HG02938 (cell line): ENCODE data around the gene PPP2CA.
A peak's percentile ranks its signal among the peaks of the same experiment; 100 is the strongest.
"Not testable (repeated sequence)": the region's sequence is repeated elsewhere in the genome, so short reads cannot be mapped to it uniquely, and the experiment has no call there.

Experiments
- ATAC-seq: cut with Tn5 transposase; IDR thresholded peaks from one replicate; pipeline ENCODE4 v1.9.1; 2021; ENCODE audit warnings: mild to moderate bottlenecking, moderate library complexity; ENCODE audit not compliant: unreplicated experiment

The PPP2CA gene

DNA sequence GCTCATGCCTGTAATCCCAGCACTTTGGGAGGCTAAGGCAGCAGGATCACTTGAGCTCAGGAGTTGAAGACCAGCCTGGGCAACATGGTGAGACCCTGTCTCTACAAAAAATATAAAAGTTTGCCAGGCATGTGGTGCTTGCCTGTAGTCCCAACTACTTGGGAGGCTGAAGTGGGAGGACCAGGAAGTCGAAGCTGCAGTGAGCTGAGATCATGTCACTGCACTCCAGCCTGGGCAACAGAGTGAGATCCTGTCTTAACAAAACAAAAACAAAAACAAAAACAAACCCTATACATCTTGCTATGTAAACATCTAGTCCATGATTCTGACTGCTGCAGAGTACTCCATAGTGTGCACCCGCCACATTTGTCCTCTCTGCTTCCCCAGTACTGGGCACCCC is 19.8 kb upstream of the PPP2CA start:
- ATAC-seq, result no peak

DNA sequence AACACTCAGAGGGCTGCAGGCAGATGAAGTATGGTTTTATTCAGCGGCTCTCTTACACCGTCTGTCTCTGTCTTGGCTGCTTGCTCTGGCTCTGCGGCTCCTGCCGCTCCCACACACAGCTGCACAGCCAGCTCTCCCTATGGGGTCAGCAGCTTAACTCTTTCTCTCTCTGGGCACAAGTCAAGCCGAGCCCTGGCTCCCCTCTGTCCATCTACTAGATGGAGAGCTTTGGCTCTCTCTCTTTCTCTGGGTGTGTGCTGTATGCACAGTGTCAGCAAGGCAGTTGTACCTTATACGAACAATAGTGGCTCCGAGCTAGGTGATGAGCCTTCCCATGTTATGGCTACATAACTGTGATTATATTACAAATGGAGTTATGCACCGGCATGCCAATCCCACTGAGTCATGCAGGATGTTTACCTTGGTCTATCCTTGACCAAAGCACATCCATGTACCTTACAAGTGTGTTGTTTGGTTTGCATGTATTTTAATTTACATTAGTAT is 19.3 kb upstream of the PPP2CA start:
- ATAC-seq, result no peak

DNA sequence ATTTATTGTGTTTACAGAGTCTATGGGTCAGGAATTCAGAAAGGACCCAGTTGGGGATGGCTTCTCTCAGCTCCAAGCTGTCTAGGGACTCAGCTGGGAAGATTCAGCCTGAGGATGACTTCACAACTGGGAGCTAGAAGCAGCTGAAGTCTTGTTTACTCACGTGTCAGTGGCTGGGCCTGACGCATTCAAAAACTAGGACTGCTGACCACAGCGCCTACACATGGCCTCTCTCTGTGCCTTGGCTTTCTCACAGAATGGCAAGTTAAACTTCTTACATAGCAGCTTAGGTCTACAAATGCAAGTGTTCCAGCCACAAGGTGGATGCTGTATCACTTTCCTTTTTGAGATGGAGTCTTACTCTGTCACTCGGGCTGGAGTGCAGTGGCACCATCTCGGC is 16.3 kb upstream of the PPP2CA start:
- ATAC-seq, result no peak

DNA sequence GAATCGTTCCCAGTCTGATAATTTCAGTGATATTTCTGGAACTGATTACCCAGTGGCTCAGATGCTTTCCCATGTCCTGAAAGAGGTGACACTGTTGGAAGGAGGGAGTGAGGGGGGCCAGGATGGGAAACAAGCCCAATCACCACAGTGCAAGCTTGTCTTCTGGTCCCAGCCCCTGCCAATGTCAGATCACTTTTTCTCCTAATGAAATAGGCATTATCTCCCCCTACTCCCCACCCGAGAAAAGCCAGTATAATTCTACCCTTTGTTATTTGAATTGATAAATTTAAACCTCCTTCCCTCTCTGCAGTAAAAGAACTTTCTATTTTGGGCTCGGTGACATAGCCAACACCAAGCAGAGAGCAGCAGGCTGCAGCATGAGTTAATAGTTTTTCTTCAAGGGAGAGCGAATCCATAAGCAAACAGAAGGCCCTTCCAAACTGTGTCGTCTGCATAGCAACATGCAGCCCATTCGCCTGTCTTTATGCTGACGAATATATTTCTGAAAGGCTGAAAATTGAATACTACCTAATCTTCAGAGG is 14.6 kb upstream of the PPP2CA start:
- no peak for ATAC-seq

DNA sequence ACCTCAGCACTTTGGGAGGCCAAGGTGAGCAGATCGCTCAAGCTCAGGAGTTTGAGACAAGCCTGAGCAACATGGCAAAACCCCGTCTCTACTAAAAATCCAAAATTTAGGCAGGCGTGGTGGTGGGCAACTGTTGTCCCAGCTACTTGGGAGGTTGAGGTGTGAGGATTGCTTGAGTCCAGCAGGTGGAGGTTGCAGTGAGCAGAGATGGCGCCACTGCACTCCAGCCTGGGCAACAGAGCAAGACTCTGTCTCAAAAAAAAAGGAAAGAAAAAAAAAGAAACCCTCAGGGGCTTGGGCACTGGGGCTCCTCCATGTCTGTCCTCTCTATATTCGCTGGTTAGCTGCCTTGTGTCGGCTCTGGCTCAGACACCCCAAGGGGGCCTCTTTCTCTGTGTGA is 10.9 kb upstream of the PPP2CA start:
- no peak for ATAC-seq

DNA sequence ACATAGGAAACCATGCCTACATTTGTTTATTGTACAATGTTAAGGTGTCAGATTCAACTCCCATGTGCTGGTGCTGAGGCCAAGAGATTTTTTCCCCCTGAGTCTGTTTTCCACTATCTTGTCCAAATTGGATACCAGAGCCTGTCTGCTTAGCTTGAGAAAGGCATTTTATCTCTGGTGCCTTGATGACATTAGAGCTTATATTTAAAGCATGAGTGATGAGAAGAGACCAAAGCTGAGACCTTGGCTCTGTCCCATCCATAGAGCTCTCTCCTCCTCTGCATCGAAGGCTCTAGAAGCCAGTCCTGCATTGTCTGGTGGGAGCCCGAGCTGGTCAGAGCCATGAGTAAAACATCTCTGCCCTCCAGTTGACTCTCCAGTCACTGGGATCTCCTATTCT is 10.4 kb upstream of the PPP2CA start:
- no peak for ATAC-seq

DNA sequence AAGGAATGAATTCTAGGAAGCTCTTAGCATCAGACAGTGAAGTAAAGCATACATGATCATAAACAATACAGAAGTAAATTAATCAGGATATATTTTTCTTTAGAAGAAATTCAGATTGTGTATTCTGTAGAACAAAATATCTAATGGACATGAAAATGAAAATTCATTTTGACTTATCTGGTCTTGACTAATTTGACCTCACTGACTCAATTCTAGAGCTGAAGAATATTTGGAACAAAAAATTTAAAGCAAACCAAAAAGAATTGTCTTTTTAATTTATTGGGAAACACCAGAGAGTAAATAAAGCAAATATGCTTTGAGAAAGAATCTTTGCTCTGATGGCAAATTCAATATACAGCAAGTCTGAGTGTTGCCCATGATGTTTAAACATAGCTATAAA is 2.8 kb upstream of the PPP2CA start:
- ATAC-seq, result no peak

DNA sequence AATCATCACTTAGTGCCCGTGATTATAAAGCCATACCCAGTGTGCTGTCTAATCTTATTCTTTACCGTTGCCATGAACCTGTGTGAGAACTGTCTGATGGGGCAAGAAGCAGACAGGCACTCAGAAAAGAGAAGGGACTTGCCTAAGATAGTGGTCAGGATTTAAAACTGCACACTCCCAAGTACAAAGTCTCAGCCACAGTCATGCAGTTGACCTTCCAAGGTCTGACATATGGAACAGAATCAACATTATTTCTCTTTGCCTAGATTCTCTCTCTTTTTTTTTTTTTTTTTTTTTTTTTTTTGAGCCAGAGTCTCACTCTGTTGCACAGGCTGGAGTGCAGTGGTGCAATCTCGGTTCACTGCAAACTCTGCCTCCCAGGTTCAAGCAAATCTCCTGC is 1.9 kb upstream of the PPP2CA start:
- ATAC-seq, result no peak

DNA sequence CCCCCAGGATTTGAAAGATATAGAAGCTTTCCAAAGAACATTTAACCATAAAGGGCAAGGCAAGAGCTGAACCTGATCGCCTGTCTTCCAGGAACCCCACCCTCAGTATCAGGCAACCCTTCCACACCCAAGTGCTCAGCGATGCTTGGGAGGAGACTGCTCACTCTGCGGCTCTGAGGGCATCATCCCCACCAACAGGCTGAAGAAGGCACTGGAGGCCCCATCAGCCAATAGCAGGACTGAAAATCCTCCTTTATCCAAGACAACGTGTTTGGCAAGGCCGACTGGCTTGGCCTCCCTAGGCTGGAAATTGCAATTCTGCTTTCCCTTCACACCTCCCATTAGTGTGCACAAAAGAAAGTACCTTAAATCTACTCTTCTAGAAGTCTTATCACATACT is 1.4 kb upstream of the PPP2CA start:
- ATAC-seq, result no peak

DNA sequence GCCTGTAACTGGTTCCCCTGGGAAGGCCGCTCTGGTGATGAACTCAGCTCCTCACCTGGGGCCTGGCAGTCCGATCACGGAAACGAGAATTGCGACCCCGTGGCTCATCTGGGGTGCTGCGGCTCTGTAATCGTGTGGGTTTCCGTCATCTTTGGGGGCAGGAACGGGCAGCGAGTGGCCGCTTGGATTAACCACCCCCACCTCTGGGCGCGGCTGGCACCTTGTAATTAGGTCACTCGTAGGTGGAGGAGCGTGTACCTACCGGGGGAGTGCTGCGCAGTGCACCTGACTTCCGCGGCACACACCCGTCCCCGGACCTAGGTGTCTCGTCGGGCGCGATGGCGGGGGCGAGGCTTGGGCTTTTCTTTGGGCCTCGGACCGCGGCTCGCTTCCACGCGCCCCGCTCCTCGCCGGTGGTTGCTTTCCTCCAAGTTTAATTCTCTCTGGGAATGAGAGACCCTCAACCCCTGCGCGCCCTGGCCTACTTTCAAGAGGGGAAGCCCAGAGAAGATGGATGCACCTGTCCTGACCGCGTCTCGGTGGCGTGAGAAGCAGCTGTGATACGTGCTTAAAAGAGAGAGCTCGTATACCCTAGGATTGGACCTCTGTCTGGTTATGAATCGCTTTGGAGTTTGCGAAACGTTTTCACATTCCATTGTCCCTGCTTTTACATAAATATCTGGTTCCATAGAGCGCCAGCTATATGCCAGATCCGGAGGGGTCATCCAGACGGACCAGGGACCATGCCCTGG is 744 bp upstream of the PPP2CA start:
- ATAC-seq, result no peak

DNA sequence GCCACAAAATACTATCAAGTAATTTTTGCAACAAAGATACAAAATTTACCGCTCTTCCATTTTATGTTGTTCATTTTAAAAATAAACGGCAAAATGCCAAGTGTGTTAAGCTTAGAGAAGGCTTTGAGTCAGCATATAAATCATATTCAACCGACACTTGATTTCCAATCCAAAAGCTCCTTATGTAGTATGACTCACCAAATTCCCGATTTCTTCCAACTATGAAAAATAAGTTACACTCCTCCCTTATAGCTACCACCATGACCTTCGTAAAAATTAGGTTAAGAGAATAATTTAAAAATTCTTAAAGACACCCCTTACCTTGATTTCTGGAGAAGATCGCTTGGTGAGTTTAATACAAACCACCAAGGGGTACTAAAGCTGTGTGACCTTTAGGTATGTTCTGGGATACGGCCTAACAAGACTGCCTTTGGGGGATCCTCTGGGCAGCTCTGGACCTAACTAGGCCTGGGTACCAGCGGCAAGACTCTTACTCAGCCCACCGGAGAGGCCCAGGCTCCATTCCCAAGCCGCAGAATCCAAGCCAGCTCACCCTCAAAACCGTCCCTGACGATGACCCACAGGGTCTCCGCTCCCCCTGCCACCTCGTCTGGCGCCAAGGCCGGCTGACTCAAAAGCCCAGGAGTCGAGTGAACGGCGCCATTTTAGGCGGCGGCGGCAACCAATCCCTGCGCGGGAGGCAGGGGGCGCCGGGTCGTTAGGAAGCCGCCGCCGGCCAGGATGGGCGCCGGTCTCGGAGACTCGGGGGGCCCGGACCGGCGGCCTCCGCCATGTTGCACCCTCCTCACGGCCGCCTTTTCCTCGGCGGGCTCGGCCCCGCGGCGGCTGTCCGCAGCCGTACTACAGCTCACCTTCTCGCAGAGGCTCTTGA is 739 bp downstream of the PPP2CA start:
- peak; percentile 33 for ATAC-seq

DNA sequence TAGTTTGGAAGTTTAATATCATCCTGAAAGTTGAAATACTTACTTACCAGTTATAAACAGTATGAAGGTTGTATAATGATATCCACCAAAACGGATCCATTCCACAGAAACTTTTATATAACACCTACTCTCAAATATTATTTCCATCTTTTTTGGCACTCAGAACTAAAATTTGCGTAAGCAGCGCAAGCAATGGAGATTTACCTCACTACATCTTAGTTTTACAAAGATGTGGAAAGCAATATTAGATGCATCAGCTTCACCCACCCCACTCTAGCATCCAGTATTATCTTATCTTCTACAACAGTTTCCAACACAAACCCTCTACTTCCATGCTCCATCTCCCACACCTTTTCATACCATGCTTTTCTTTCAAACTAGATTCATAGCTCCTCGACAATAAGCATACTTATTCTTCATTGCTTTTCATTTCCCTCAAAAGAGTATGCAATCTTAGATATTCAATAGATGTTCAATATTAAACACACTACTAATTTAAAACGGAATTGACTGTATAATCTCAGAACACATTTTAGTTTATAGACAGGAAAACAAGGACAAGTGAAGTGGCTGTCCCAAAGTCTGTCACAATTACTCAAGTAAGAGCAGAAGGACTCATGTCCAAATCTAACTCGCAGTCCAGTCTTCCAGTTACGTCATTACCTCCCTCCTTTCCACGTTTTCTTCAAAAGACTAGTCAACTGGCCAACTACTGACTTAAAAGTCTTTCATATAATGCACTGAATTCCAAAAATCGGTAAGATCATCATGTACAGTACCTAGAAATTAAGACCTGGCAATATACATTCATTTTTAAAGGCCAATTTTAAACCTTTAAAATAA is 2.2 kb downstream of the PPP2CA start:
- no peak for ATAC-seq

DNA sequence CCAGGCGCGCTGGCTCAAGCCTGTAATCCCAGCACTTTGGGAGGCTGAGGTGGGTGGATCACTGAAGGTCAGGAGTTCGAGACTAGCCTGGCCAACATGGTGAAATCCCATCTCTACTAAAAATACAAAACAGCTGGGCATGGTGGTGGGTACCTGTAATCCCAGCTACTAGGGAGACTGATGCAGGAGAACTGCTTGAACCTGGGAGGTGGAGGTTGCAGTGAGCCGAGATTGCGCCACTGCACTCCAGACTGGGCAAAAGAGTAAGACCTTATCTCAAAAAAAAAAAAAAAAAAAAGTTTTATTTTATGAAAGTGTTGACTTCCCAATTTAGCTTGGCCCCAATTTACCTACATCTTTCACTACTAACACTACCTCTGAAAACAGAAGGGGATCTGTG is 4.2 kb downstream of the PPP2CA start:
- not testable (repeated sequence) for ATAC-seq

DNA sequence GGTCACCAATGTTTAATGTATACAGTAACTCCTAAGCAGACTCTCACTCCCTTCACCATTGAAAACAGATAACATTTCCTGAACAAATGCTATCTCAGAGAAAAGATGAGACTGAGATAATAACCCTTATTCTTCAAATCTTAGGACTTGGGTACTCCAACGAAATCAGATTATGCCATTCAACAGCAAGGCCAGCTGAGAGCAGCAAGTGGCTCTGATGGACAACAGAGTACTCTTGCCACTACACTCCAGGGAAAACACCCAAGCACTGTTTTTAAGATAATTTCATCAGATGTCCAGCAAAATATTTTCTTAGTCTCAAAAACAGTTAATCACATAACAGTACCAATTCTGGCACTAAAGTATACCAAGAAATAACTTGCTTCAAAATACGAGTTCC is 10.1 kb downstream of the PPP2CA start:
- no peak for ATAC-seq

DNA sequence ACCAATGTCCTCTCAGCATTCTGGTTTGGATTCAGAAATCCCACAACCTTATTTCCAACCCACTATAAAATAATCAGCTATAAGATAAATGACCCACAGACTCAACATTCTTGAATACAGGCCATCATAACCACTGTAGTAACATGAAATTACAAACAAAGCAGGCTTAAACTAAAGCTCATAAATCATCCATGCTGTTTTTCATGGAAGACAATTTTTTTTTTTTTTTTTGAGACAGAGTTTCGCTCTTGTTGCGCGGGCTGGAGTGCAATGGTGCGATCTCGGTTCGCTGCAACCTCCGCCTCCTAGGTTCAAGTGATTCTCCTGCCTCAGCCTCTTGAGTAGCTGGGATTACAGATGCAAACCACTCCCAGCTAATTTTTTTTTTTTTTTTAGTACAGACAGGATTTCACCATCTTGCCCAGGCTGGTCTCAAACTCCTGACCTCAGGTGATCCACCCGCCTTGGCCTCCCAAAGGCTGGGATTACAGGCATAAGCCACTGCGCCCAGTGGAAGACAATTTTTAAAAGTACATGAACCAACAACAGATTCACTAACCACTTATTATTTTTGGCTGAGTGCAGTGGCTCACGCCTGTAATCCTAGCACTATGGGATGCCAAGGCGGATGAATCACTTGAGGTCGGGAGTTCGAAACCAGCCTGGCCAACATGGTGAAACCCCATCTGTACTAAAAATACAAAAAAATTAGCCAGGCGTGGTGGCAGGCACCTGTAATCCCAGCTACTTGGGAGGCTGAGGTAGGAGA is 14.4 kb downstream of the PPP2CA start:
- ATAC-seq, result not testable (repeated sequence)

DNA sequence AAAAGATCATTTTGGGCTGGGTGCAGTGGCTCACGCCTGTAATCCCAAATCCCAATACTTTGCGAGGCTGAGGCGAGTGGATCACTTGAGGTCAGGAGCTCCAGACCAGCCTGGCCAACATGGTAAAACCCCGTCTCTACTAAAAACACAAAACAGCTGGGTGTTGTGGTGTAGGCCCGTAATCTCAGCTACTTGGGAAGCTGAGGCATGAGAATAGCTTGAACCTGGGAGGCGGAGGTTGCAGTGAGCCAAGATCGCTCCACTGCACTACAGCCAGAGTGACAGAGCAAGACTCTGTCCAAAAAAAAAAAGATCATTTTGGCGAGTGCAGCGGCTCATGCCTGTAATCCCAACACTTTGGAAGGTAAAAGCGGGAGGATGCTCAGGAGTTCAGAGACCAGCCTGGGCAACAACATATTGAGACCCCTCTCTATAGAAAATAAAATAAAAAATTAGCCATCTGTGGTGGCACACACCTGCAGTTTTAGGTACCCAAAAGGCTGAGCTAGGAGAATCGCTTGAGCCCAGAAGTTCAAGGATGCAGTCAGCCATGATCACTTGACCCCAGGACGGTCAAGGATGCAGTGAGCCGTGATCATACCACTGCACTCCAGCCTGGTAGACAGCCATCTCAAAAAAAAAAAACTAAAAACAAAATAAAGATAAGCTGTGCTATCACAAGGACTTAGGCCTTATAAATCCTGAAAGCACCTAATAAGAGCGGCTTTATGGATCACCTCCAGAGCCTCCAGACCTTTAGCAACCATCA is 16.2 kb downstream of the PPP2CA start:
- ATAC-seq, result no peak

DNA sequence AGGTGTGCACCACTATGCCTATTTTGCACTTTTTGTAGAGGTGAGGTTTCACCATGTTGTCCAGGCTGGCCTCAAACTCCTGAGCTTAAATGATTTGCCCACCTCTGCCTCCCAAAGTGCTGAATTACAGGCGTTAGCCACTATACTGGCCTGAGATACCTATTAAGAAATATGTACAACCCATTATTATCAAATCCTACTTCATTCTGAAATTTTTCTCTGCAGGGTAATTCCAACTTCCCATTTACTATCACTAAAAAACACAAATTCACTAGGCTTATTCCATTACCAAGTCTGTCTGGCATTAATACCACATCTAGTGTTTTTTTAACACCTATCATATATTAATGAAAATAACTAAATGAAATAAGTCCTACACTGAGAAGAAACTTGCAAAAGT is 18.2 kb downstream of the PPP2CA start:
- ATAC-seq, result no peak

DNA sequence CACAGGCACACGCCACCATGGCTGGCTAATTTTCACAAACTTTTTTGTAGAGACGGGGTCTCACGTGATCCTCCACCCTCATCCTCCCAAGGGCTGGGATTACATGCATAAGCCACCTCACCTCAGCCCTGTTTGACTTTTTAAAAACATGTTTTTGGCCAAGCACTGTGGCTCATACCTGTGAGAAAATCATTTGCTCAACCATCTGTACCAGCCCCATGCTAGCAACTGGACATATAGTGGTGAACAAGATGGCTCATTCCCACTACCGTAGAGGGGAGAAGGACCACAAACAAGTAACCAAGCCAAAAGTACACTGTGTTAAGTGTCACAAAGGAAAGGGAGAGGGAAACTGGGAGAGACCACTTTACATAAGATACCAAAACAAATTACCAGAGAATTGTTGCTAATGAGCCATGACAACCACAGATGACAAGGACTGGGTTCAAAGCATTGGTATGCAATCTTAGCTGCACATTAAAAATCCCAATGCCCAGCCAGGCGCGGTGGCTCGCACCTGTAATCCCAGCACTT is 19.2 kb downstream of the PPP2CA start:
- ATAC-seq, result no peak

DNA sequence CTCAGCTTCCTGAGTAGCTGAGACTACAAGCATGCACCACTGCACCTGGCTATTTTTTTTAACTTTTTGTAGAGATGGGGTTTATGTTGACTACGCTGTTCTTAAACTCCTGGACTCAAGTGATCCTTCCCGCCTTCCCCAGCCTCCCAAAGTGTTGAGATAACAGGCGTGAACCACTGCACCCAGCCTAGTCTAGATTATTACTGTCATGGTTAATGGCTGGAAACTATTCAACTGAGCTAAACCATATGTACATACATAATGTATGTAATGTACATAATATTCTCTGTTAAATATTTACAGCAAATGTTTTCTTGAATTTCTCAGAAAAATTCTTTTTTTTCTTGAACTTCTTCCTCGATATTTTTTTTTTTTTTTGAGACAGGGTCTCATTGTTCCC is 21.3 kb downstream of the PPP2CA start:
- ATAC-seq, result no peak
